MG63 (cell line): ENCODE results near the gene SEC61A2. TPM values are rescaled to one million over a fixed set of nuclear protein-coding genes. Genes with fewer than 3 reads are reported as not detected.

Source experiments
- DNase-seq: peaks from one replicate; pipeline ENCODE4 v3.0.0-alpha.2; 2020
- H3K27me3 ChIP-seq: fragments of 250-450 bp; sonication (Bioruptor Pico); 2 replicates; pipeline ENCODE4 v1.5.1; 2020; ENCODE audit warnings: mild to moderate bottlenecking, moderate library complexity
- H3K36me3 ChIP-seq: fragments of 250-450 bp; sonication (Bioruptor Pico); 2 replicates; pipeline ENCODE4 v1.5.1; 2020; ENCODE audit warnings: mild to moderate bottlenecking, moderate library complexity
- H3K4me3 ChIP-seq: fragments of 250-450 bp; sonication (Bioruptor Pico); 2 replicates; pipeline ENCODE4 v1.5.1; 2020; ENCODE audit warnings: mild to moderate bottlenecking, moderate library complexity
- H3K9me3 ChIP-seq: fragments of 250-450 bp; sonication (Bioruptor Pico); 2 replicates; pipeline ENCODE4 v1.5.1; 2020; ENCODE audit warnings: mild to moderate bottlenecking, moderate library complexity
- total RNA-seq: library from RNA; depleted of rRNA; stranded (reverse); fragments of >200 nt; shearing (Covaris generic); gene quantifications from 2 replicates; pipeline ENCODE4 v1.2.3, GENCODE V29; 2014; ENCODE audit warnings: low replicate concordance

Gene SEC61A2
- total RNA-seq, 1 experiment from 2014 or later: 3.9 TPM

GRCh38 chr10:12186323-12186722 is 56.8 kb downstream of the SEC61A2 start:
- Histone ChIP-seq H3K36me3 (peaks cover 50% of the 10 kb centered on the region), H3K9me3 (no peaks in the 10 kb centered on the region), H3K4me3 (no peak overlapping the region), H3K27me3 (no peaks in the 10 kb centered on the region)
- DNase-seq: no peak

GRCh38 chr10:12187321-12187905 is 57.9 kb downstream of the SEC61A2 start:
- Histone ChIP-seq H3K9me3 (no peaks in the 10 kb centered on the region), H3K27me3 (no peaks in the 10 kb centered on the region), H3K4me3 (no peak overlapping the region), H3K36me3 (peaks cover 46% of the 10 kb centered on the region)
- DNase-seq: no peak

- no peaks in the 10 kb centered on the region for H3K27me3 ChIP-seq
- no peak overlapping the region for H3K4me3 ChIP-seq
- H3K9me3 ChIP-seq: no peaks in the 10 kb centered on the region
- no peak for DNase-seq
- peaks cover 47% of the 10 kb centered on the region for H3K36me3 ChIP-seq
Measured at GRCh38 chr10:12188656-12189055, 59.2 kb downstream of the SEC61A2 start.

- Histone ChIP-seq H3K27me3 (no peaks in the 10 kb centered on the region), H3K4me3 (no peak overlapping the region), H3K36me3 (peaks cover 43% of the 10 kb centered on the region), H3K9me3 (no peaks in the 10 kb centered on the region)
- no peak for DNase-seq
Measured at GRCh38 chr10:12189426-12189825, 59.9 kb downstream of the SEC61A2 start.

GRCh38 chr10:12191715-12192114 is 62.2 kb downstream of the SEC61A2 start:
- Histone ChIP-seq H3K4me3 (no peak overlapping the region), H3K9me3 (no peaks in the 10 kb centered on the region), H3K27me3 (no peaks in the 10 kb centered on the region), H3K36me3 (peaks cover 27% of the 10 kb centered on the region)
- peak; percentile 60 for DNase-seq

GRCh38 chr10:12193193-12193592 is 63.7 kb downstream of the SEC61A2 start:
- H3K9me3 ChIP-seq: no peaks in the 10 kb centered on the region
- DNase-seq: no peak
- no peak overlapping the region for H3K4me3 ChIP-seq
- H3K27me3 ChIP-seq: no peaks in the 10 kb centered on the region
- H3K36me3 ChIP-seq: peaks cover 16% of the 10 kb centered on the region

GRCh38 chr10:12194752-12195271 is 65.3 kb downstream of the SEC61A2 start:
- DNase-seq: peak; percentile 59
- Histone ChIP-seq H3K9me3 (no peaks in the 10 kb centered on the region), H3K36me3 (peaks cover 28% of the 10 kb centered on the region), H3K27me3 (no peaks in the 10 kb centered on the region), H3K4me3 (peak overlapping the region; percentile 87)

GRCh38 chr10:12195281-12195602 is 65.8 kb downstream of the SEC61A2 start:
- DNase-seq: no peak
- H3K4me3 ChIP-seq: peak overlapping the region; percentile 87
- peaks cover 26% of the 10 kb centered on the region for H3K36me3 ChIP-seq
- H3K9me3 ChIP-seq: no peaks in the 10 kb centered on the region
- no peaks in the 10 kb centered on the region for H3K27me3 ChIP-seq

GRCh38 chr10:12195603-12196506 is 66.4 kb downstream of the SEC61A2 start, which contains the start of the genes CDC123 and NUDT5:
Gene CDC123, plus strand, starts transcription at chr10:12196188. Its CDS starts 58 bp downstream, at chr10:12196246.
Gene NUDT5, minus strand, starts transcription at chr10:12195891. Its CDS starts 9,600 bp downstream, at chr10:12186291.
- no peaks in the 10 kb centered on the region for H3K9me3 ChIP-seq
- no peaks in the 10 kb centered on the region for H3K27me3 ChIP-seq
- H3K4me3 ChIP-seq: peak within 1 kb of the TSS; percentile 87
- DNase-seq: peak; percentile 90
- peaks cover 30% of the 10 kb centered on the region for H3K36me3 ChIP-seq

GRCh38 chr10:12196531-12197211 is 67.2 kb downstream of the SEC61A2 start:
- H3K27me3 ChIP-seq: no peaks in the 10 kb centered on the region
- H3K4me3 ChIP-seq: peak overlapping the region; percentile 87
- peaks cover 31% of the 10 kb centered on the region for H3K36me3 ChIP-seq
- H3K9me3 ChIP-seq: no peaks in the 10 kb centered on the region
- DNase-seq: no peak

- no peak for DNase-seq
- H3K27me3 ChIP-seq: no peaks in the 10 kb centered on the region
- H3K36me3 ChIP-seq: peaks cover 37% of the 10 kb centered on the region
- H3K9me3 ChIP-seq: no peaks in the 10 kb centered on the region
- peak overlapping the region; percentile 87 for H3K4me3 ChIP-seq
Measured at GRCh38 chr10:12198156-12198555, 68.7 kb downstream of the SEC61A2 start.

- no peaks in the 10 kb centered on the region for H3K9me3 ChIP-seq
- H3K27me3 ChIP-seq: no peaks in the 10 kb centered on the region
- H3K4me3 ChIP-seq: no peak overlapping the region
- no peak for DNase-seq
- H3K36me3 ChIP-seq: peaks cover 52% of the 10 kb centered on the region
Measured at GRCh38 chr10:12200850-12201249, 71.4 kb downstream of the SEC61A2 start.

GRCh38 chr10:12201543-12201942 is 72.1 kb downstream of the SEC61A2 start:
- Histone ChIP-seq H3K36me3 (peaks cover 59% of the 10 kb centered on the region), H3K9me3 (no peaks in the 10 kb centered on the region), H3K27me3 (no peaks in the 10 kb centered on the region), H3K4me3 (no peak overlapping the region)
- no peak for DNase-seq

- no peaks in the 10 kb centered on the region for H3K9me3 ChIP-seq
- DNase-seq: no peak
- H3K36me3 ChIP-seq: peaks cover 63% of the 10 kb centered on the region
- H3K4me3 ChIP-seq: no peak overlapping the region
- no peaks in the 10 kb centered on the region for H3K27me3 ChIP-seq
Measured at GRCh38 chr10:12202226-12202625, 72.7 kb downstream of the SEC61A2 start.

- DNase-seq: no peak
- Histone ChIP-seq H3K27me3 (no peaks in the 10 kb centered on the region), H3K9me3 (no peaks in the 10 kb centered on the region), H3K36me3 (peaks cover 78% of the 10 kb centered on the region), H3K4me3 (no peak overlapping the region)
Measured at GRCh38 chr10:12205082-12205481, 75.6 kb downstream of the SEC61A2 start.

- no peaks in the 10 kb centered on the region for H3K9me3 ChIP-seq
- H3K36me3 ChIP-seq: peaks cover 82% of the 10 kb centered on the region
- DNase-seq: no peak
- no peaks in the 10 kb centered on the region for H3K27me3 ChIP-seq
- H3K4me3 ChIP-seq: no peak overlapping the region
Measured at GRCh38 chr10:12207114-12207513, 77.6 kb downstream of the SEC61A2 start.

- no peak overlapping the region for H3K4me3 ChIP-seq
Measured at GRCh38 chr10:12208460-12208859, 79.0 kb downstream of the SEC61A2 start.

More at GRCh38 chr10:12208460-12208859, 79.0 kb downstream of the SEC61A2 start:
- DNase-seq: no peak
- Histone ChIP-seq H3K36me3 (peaks cover 83% of the 10 kb centered on the region), H3K9me3 (no peaks in the 10 kb centered on the region), H3K27me3 (no peaks in the 10 kb centered on the region)
